ENCODE results near the gene LASP1NB.

LASP1NB gene

DNA sequence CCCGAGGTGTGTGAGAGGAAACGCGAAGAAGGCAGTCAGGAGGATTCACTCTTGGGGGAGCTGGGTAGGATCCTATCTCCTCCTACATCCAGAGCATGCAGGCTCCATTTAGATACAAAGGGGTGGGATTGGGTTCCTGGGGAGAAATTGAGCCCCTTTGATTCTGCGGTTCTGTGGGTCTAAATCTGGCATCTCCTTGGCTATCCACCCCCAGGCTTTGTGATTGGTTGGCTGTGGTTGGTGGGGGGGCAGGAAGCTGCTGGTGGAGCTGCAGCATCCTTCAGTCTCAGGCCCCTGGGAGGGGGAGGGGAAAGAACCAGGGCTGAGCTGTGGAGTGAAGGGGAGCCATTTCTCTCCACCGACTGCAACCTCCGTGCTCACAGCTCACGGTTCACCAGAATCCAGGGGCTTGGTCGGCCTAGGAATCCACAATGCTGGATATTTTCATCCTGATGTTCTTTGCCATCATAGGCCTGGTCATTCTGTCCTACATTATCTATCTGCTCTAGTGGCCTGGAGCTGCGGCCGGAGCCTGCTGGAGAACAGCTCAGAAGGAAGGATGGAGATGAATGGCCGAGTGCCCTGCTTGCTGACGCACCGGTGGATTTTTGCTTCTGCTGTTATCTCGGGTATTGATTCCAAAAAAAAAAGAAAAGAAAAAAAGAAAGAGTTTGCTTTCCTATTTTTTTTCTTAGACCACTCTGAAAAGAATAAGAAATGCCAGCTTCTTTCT is at the start of gene LASP1NB:
Gene LASP1NB (plus strand): TSS at position 352 of the 733 bp plus-strand sequence.
- DNase-seq: no peak

DNA sequence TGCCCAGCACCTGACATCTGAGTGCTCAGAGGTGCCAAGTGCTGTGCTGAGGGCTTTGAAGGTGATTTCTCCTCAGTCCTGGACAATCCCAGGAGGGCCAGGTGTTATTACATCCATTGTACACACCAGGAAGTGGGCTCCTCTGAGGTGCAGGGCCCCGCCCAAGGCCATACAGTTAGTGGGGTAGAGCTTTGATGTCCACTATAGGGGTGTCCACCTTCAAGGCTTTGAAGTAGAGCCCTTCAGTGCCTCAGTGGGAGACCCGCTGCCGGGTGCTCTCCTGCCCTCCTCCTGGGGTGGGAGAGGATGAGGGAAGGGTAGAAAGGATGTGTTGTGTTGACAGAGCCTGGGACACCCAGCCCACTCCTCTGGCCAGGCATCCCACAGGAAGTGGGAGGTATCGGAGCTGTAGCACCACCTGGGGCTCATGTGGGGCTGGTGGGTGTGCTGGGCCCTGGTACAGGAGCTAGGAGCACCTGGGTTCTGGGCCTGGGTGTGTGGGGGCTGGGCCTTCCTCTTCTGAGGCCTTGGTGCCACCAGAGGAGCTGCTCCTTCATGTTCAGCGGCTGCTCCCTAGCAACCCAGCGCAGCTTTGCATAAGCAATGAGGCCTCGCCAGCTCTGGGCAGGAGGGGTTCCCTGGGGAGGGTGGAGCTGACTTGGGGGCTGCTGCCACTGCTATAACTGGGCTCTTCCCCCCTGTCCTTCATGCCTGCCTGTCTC is 48.1 kb upstream of the LASP1NB start:
- no peak for DNase-seq

DNA sequence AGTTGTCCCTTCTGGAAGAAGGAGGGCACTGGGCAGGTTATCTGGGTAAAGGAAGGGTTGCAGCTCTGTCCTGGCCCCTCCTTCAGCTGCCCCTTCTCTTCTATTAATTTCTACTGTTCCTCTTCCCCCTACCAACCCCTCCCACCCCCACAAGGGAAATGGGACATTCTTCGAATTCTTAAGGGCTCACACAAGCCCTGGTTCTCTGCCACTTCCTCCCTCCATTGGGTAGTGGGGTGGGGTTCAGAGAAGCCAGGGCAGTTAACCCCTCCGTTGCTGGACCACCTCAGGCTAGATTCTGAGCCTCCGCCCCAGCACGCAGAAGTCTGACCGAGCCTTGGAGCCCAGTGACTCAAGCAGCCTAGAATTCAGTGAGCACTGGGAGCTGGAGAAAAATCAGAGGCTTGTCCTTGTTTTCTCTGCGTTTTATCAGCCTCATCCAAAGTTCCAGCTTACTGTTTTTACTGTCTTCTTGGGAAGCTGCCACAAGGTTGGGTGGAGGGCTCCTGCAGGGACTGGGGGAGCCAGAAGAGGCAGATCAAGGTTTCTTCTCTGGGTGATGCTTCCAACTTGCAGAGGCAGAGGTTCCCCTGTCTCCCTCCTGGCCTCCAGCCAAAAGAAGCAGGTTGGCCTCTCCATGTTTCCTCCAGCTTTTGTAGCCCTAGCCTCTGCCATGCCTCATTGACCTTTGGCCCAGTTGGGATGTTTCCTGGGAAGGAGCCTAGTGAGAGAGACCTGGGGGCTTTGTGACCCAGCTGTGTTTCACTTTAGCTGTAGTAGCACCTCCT is 45.3 kb upstream of the LASP1NB start:
- DNase-seq: no peak

DNA sequence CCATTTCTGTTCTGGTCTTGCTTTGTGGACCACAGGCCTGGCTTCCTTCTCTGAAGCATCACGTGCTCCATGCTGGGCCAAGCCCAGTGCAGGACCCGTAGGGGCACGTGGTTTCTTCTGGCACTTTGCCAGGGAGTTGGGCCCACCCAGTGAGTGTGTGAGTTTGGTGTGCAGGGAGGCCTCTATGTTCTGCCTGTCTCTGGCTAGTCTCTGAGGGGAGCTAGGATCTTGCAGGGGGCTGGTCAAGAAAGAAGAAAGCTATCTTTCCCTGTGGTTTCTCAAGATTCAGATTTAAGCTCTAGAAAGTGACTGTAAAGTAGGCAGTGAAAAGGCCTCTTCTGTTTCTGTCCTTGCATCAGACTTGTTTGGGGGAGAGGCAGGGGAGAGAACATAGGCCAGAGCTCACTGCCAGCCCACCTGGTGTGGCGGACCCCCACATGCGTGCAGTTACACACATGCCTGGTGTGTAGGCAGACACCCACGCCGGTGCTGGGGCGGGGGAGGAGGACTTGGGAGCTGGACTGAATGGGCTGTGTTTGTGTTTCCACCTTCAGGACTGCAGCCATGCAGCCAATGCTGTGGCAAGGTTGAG is 43.7 kb upstream of the LASP1NB start:
- no peak for DNase-seq

DNA sequence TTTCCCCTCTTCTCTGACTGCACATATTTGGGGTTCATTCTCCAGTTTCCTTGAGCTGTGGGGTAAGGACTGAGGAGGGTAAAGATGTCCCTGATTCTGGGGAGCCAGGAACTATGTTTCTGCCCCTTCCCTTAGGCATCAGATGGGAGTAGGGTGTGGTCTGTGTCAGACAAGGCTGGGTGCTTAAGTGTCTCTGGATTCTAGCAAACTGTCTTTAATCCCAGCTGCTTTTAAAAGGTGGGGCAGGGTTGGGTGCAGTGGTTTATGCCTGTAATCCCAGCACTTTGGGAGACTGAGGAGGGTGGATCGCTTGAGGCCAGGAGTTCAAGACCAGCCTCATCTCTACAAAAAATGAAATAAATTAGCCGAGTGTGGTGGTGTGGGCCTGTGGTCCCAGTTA is 42.5 kb upstream of the LASP1NB start:
- no peak for DNase-seq

DNA sequence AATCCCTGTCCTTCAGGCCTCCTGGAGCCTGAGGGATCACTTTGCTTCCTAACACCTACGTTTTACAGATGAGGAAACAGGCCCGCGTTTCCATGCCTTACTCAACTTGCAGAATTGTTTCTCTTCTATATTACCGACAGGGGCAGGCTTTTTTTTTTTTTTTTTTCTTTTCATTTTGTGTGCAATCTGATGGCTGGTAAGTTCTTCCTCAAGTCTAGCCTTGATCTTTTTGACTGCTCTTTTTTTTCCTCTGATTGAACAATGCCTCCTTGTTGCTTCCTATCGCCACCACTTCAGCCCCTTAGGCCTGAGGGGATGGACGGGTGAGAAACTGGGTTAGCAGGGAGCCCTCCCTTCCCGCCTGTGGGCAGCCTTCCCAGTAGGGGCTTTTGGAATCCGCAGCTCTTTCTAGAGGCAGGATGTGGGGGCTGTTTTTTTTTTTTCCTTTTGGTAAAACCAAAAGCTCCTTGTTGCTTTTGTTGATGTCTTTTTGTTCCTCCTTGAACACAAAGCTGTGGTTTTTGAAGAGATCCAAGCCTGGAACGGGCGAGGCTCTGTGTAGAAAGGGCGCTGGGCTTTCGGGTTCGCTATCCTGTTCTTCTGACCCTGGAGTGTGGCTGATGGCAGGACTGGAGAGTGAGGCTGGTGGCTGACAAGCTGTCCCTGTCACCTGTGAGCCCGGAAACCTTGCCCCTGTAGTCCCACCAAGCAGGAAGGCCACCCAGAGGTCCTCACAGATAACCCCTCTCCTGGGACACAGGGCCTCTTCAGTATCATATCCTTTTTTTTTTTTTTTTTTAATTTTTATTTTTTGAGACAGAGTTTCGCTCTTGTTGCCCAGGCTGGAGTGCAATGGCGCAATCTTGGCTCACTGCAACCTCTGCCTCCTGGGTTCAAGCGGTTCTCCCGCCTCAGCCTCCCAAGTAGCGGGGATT is 41.6 kb upstream of the LASP1NB start:
- DNase-seq: no peak

DNA sequence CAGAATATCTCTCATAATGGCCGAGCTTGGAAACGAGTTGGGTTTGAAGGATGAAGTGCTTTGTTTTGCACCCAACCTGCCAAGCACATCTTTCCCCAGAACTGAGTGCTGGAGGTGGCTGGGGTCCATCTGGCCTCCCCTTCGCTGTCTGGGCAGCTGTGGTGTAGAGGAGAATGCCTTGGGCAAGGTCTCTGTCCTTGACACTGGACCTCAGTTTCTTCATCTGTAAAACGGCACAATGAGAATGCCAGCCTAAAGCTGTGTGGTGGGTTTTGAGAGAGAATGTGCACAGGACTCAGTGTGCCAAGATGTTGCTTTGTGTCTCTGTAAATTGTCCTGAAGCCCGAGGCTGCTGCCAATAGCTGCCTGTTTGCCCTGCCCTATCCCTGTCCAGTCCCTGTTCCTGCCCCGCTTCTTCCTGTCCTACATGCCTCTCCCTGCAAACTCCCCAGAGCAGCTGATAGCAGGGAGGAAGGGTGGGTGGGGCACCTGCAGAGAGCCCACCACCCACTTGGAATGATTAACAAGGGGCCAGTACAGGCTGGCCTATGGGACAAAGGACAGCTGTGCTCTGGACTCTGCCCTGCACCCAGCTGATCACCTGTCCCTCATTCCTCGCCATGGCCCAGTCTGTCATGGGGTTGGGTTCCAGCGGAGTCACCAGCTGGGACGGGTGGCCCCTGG is 40.2 kb upstream of the LASP1NB start:
- DNase-seq: no peak

DNA sequence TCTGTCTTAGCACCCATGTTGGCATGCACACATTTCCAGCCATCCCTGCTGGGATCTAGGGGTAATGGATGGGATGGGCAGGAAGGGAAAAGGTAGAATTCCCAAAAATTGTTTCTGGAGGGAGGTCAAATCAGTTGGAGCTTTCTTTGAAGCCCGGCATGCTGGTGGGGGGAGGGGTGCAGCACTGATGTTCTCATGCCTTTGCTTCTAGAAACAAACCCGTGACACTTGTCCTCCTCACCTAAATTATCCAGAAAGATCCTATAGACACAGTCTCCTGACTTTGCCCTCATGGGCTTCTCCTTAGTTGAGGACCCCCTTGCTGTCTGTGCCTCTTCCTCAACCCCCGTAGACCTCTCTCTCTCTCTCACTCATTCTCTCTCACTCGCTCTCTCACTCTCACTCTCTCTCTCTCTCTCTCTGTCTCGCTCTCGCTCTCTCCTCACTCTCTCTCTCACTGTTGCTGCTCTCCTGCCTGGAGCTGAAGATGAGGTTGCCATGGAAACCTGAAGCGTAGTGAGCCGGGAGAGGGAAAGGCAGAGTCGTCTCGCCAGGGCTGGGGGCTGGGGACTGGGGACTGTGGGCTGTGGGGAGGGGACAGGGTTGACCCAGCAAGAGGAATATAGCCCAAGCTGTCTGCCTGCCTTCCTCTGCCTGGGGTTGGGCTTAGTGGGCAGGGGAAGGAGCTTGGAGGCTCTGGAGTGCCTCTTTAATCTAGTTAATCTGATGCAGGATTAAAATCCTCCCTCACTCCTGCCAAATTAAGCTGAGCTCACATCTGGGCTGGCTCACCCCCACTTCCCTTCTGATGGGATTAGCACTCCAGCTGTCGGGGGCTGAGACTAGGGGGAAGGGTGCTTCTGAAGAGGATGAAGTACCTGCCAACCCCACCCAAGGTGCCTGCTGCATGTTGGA is 39.4 kb upstream of the LASP1NB start:
- no peak for DNase-seq

DNA sequence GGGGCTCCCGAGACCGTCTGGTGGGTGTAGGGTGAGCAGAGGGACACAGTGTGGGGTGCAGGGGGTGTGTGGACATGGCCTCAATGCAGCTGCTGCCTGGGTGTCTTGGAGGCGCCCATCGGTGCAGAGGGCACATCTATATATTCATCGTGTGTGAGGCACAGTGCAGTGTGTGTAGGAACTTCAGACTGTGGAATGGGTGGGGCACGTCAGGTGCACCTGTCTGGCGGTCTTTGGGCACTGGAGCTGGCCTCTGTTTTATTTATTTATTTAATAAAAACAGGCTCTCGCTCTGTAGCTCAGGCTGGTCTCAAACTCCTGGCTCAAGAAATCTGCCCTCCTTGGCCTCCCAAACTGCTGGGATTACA is 38.8 kb upstream of the LASP1NB start:
- no peak for DNase-seq

DNA sequence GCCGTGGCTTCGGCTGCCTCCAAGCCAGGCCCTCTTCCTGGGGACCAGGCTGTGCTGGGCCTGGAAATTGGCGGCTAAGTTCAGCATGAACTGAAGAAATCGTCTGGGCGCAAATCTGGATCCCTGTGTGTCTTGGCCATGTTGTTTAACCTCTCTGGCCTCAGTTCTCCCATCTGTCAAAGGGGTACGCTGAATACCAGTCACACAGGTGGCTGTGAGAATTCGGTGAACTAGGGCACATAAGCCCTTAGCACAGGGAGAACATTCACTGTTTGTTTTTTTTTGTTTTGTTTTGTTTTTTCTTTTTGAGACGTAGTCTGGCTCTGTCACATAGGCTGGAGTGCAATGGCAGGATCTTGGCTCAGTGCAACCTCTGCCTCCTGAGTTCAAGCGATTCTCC is 36.6 kb upstream of the LASP1NB start:
- DNase-seq: no peak

DNA sequence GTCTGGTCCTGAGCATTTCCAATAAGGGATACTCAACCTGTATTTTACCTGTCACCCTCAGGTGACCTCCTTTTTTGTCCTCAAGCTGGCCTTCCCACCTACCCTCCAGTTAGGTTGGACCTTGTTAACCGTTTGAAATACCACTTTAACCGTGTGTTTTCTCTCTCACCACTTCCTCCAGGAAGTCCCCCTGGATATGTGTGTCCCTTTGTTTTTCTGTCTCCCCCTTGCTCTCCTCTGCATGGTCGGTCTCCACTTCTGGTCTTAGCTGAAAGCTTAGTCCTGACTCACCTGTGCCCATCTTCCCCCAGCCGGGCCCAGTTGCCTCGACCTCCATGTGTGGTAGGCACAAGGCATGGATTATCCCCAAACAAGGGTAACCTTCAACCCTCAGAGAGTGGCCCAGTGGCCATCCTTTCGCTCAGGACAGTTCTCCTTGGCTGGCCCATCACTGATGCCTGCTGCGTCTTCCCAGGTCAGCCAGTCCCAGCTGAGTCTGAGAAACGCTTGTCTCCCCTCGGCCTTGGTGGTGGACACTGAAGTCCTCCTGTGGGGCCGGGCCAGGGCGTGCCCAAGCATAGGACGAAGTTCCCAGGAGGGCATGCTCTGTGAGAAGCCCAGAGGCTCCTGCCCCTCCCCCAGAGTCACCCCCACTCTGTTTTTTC is 35.5 kb upstream of the LASP1NB start:
- DNase-seq: no peak

DNA sequence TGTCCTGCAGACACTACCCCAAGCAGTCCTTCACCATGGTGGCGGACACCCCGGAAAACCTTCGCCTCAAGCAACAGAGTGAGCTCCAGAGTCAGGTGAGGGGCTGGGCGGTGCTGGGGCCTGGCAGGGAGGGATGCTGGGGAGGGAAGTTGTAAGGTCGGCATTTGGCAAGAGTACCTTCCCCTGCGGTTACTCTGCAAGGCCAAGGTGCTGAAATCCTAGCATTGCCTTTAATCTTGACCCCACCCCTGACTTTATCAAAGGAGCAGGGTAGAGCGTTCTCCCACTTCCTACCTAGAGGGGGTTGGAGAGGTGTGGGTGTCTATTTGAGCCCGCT is 35.0 kb upstream of the LASP1NB start:
- no peak for DNase-seq

DNA sequence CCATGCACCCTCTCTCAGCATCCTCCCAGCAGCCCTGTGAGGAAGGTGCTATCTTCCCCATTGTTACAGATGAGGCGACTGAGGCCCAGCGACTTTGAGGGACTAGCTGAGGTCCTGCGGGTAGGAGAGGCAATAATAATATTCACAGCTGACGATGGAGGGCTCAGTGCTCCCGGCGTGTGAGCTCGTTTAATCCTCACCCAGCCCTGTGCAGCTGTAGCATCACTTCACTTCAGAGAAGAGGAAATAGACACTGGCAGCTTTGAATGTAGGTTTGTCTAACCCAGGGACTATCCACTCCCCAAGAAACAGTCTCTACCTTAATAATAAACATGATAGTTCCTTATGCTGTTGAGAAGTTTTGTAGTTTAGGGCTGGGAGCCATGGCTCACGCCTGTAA is 34.0 kb upstream of the LASP1NB start:
- DNase-seq: no peak

DNA sequence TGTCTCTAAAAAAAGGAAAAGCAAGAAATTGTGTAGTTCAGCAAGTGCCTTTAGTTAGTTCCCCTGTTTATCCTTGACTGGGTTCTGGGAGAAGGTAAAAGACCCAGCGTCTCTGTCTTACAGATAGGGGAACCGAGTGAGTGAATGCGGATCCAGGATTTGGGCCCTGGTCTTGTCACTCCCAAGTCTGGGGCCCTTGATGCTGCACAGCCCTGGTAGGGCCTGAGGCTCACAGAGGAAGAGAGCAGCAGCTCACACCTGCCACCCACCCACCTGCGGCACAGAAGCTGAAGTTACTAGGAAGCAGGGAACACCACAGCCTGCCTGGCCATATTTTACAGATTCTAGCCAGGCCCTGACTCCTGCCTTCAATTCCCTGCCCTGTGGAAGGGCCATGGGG is 33.3 kb upstream of the LASP1NB start:
- no peak for DNase-seq

DNA sequence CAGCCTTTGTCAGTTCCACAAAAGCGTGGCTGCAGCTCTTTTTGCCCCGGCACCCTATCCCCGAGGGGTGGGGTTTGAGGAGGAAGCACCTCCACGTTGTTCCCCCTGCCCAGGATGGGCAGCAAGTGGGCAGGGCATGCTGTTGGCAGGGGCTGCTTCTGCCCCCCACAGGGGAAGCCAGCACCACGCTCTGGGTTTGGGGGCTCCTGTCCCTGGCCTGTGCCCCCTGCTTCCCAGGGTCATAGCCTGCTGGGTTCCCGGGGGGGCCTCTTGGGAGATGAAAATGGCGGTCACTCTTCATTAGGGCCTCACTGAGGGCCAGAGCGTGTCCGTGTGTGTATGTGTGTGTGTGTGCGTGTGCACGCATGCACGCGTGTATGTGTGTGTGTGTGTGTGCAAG is 32.8 kb upstream of the LASP1NB start:
- no peak for DNase-seq

DNA sequence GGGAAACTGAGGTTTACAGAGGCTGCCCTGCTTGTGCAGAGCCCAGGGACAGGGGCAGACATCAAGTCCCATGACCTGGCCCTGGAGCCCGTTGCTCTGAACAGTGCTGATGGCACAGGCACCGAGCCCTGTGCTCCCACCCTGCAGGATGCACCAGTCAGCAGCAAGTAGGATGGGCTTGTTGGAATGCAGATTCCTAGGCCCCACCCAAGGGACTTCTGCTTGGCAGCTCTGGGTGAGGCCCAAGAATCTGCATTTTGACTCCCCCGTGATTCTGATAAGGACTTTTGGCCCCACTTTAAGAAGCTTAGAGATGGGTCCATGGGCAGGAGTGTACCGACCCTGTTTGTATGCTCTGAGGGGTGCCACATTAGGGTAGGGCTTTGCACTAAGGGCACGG is 32.3 kb upstream of the LASP1NB start:
- no peak for DNase-seq

DNA sequence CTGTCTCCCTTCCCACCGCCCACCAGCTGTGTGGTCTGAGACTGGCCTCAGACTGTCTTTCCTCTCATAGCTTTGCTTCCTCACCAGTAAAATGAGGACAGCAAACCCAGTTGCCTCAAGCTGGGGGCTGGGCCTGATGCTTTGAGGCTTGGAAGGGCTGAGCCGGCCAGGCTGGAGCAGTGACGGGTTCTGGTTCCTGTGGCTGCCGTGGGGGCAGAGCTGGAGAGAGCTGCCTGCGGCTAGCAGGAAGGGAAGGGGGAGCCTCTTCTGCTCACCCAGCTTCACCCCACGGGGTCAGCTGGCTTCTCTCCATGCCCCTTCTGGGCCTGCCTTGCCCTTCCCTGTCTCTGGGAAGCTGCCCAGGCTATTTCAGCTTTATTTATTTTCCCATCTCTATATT is 31.8 kb upstream of the LASP1NB start:
- DNase-seq: no peak

DNA sequence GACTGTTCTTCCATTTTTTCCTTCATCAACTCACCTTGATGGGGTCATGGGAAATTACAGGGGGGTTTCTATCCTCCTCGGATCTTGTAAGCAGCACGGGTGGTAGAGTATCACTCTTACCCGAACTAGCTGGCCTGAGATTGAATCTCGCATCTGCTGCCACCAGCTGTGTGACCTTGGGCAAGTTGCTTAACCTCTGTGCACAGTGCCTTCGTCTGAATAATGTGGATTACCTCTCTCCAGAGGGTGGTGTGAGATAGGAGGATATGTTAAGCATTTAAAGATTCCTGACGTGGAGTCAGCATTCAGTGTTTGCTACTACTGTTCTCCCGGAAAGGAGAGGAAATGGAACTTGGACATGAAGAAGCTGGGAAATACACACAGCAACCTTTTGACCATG is 31.1 kb upstream of the LASP1NB start:
- no peak for DNase-seq

DNA sequence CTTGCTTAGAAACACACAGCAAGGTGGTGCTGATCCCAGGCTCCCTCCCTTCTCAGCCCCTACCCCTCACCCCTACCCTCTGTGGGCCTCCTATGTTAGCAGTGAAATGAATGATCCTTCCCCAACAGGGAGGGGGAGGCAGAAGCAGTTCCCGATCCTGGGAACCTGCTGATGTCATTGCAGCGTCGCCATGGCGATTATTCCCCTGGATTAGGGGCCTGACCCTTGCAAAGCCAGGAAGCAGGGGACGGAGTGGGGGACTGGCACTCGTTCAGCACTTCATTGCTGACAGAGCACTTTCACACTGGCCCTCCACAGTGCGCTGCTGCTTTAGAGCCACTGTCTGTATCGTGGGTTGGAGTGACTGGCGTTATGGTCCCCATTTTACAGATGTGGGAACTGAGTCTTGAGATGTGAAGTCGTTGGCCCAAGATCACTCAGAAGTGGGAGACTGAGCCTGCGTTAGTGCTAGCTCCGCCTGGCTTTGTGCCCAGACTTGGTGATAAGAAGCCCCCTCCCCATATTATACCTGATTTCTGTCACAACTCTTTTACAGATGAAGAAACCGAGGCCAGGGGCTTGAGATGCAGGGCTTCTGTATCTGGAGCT is 29.0 kb upstream of the LASP1NB start:
- no peak for DNase-seq

DNA sequence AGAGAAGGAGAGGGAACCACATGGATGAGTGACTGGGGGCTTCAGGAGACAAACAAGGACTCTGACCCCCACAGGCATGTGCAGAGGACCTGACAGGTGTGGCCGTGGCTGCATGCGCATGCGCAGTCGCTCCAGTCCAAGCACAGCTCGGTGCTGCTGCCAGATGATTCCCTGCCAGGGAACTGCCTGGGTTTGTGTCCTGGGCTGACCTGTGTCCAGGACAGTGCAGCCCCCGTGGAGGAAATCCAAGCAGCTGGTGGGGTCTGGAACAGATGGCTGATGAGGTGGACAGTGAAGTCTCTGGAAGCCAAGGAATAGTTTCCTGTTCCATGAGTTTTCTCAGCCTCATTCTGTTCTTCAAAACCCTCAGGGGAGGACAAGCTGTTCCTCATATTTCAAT is 28.2 kb upstream of the LASP1NB start:
- DNase-seq: no peak
